ENCODE results near the gene IFFO2. TPM values are rescaled to one million over a fixed set of nuclear protein-coding genes. Genes with fewer than 3 reads are reported as not detected.

The IFFO2 gene
- total and polyA plus RNA-seq, 2 donors (not counting 1 experiment from before 2014, with no cell fraction given): 16.8 to 19.2 TPM

DNA sequence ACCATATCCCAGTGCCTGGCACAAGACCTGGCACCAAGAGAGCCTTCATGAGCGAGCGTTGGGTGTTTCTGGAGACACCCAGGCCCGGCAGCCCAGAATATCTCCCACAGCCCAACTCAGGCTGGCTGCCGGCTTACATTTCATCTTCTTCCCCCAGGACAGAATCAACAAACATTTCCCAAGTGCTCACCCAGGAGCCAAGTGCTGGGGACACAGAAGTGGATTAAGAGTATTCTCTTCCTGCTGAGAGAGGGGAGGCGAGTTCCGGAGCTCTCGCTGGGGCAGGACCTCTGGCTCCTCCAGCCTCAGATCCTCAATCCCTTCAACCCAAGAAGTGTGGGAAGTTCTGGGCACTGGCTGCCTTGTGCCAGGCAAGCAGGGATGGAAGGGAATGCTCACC is 23.6 kb downstream of the IFFO2 start:
- Histone ChIP-seq H3K4me1 (ENCODE audit: control insufficient read depth in 2 of 2, insufficient read depth in 2 of 2, low read length in 2 of 2) (peaks cover 23 to 25% of the 10 kb centered on the region in 2 donors), H2AFZ (ENCODE audit: insufficient read depth, low read depth, low read length, poor library complexity, severe bottlenecking) (no peak overlapping the region), H3K27ac (ENCODE audit: low read length in 2 of 2) (no peak overlapping the region), H3K4me2 (replicated peaks; ENCODE audit: low read depth, low read length, poor library complexity, severe bottlenecking) (no peak overlapping the region), H3K9me3 (ENCODE audit: control extremely low read depth in 1 of 3, control insufficient read depth in 2 of 3, insufficient read depth in 1 of 3, low read length in 2 of 3) (no peaks in the 10 kb centered on the region), H4K20me1 (ENCODE audit: control insufficient read depth, insufficient read depth, low read length, poor library complexity, severe bottlenecking) (peaks cover 62% of the 10 kb centered on the region), H3K27me3 (replicated peaks in 1 of 4; ENCODE audit: control extremely low read depth in 1 of 4, control insufficient read depth in 3 of 4, insufficient read depth in 4 of 4, low read length in 3 of 4) (no peaks in the 10 kb centered on the region), H3K79me2 (ENCODE audit: control insufficient read depth, insufficient read depth, low read length) (peaks cover 84% of the 10 kb centered on the region), H3K4me3 (ENCODE audit: control extremely low read depth in 1 of 5, extremely low read depth in 1 of 5, insufficient read depth in 1 of 5, low read depth in 2 of 5, low read length in 4 of 5) (no peak overlapping the region), H3K9ac (ENCODE audit: low read length) (no peak overlapping the region), H3K36me3 (replicated peaks in 1 of 2; ENCODE audit: control extremely low read depth in 1 of 2, control insufficient read depth in 1 of 2, extremely low read depth in 1 of 2, insufficient read depth in 2 of 2, low read length in 1 of 2) (no peaks in the 10 kb centered on the region)
- Mint-ChIP-seq H3K4me3 (no peak overlapping the region), H3K4me1 (peaks cover 64% of the 10 kb centered on the region), H3K9me3 (ENCODE audit: insufficient read depth) (no peaks in the 10 kb centered on the region), H3K27ac (no peak overlapping the region), H3K27me3 (no peaks in the 10 kb centered on the region)
- POLR2A ChIA-PET: no interaction called here
- TF ChIP-seq, protein P1, sequence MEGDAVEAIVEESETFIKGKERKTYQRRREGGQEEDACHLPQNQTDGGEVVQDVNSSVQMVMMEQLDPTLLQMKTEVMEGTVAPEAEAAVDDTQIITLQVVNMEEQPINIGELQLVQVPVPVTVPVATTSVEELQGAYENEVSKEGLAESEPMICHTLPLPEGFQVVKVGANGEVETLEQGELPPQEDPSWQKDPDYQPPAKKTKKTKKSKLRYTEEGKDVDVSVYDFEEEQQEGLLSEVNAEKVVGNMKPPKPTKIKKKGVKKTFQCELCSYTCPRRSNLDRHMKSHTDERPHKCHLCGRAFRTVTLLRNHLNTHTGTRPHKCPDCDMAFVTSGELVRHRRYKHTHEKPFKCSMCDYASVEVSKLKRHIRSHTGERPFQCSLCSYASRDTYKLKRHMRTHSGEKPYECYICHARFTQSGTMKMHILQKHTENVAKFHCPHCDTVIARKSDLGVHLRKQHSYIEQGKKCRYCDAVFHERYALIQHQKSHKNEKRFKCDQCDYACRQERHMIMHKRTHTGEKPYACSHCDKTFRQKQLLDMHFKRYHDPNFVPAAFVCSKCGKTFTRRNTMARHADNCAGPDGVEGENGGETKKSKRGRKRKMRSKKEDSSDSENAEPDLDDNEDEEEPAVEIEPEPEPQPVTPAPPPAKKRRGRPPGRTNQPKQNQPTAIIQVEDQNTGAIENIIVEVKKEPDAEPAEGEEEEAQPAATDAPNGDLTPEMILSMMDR (IDR thresholded peaks at IDR 0.05): no peak
- no peak for TF ChIP-seq EZH2 (IDR thresholded peaks at IDR 0.05; ENCODE audit: borderline replicate concordance, insufficient read depth, low read depth, low read length, poor library complexity, severe bottlenecking)
- no peak for ATAC-seq (ENCODE audit: low read depth)
- CTCF ChIA-PET: interaction anchor here (9.7 kb wide), 1 partner anchor 20 kb away, joined by 127 read pairs; the partner anchor contains the start of gene IFFO2
- no peak for DNase-seq
- intact Hi-C loops (cut with micrococcal nuclease): no loop called here
- 93% methylated on average over 6 of the region's 7 CpGs for WGBS (ENCODE audit: insufficient coverage)

DNA sequence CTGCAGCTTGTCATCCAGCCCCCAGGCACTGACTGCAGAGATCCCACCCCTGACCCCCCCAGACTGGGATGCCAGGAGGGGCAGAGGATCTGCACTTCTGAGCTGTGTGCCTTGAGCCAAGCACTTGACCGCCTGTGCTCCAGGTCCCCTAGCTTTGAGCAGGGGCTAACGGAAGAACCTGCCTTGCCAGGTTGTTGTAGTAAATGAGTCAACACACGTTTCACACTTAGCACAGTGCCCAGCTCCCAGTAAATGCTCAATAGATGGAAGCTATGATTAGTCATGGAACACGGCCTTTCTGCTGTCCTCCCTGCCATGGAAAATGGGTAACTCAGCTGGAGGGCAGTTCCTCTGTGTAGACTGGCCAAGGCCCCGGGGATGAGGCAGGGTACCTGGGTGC is 24.1 kb downstream of the IFFO2 start:
- Mint-ChIP-seq H3K4me3 (no peak overlapping the region), H3K27ac (peak overlapping the region; percentile 71), H3K4me1 (peaks cover 69% of the 10 kb centered on the region), H3K27me3 (no peaks in the 10 kb centered on the region), H3K9me3 (ENCODE audit: insufficient read depth) (no peaks in the 10 kb centered on the region)
- intact Hi-C loops (cut with micrococcal nuclease): no loop called here
- Histone ChIP-seq H3K27me3 (replicated peaks in 1 of 4; ENCODE audit: control extremely low read depth in 1 of 4, control insufficient read depth in 3 of 4, insufficient read depth in 4 of 4, low read length in 3 of 4) (no peaks in the 10 kb centered on the region), H3K4me2 (replicated peaks; ENCODE audit: low read depth, low read length, poor library complexity, severe bottlenecking) (no peak overlapping the region), H3K4me3 (ENCODE audit: control extremely low read depth in 1 of 5, extremely low read depth in 1 of 5, insufficient read depth in 1 of 5, low read depth in 2 of 5, low read length in 4 of 5) (no peak overlapping the region), H3K36me3 (replicated peaks in 1 of 2; ENCODE audit: control extremely low read depth in 1 of 2, control insufficient read depth in 1 of 2, extremely low read depth in 1 of 2, insufficient read depth in 2 of 2, low read length in 1 of 2) (no peaks in the 10 kb centered on the region), H4K20me1 (ENCODE audit: control insufficient read depth, insufficient read depth, low read length, poor library complexity, severe bottlenecking) (peaks cover 60% of the 10 kb centered on the region), H3K79me2 (ENCODE audit: control insufficient read depth, insufficient read depth, low read length) (peaks cover 80% of the 10 kb centered on the region), H2AFZ (ENCODE audit: insufficient read depth, low read depth, low read length, poor library complexity, severe bottlenecking) (no peak overlapping the region), H3K9me3 (ENCODE audit: control extremely low read depth in 1 of 3, control insufficient read depth in 2 of 3, insufficient read depth in 1 of 3, low read length in 2 of 3) (no peaks in the 10 kb centered on the region), H3K9ac (ENCODE audit: low read length) (no peak overlapping the region), H3K27ac (ENCODE audit: low read length in 2 of 2) (no peak overlapping the region), H3K4me1 (ENCODE audit: control insufficient read depth in 2 of 2, insufficient read depth in 2 of 2, low read length in 2 of 2) (peaks cover 28 to 30% of the 10 kb centered on the region in 2 donors)
- ChIA-PET POLR2A (no interaction called here), CTCF (interaction anchor here (0.8 to 9.7 kb wide), 2 partner anchors 21 to 25 kb away, joined by 3 to 127 read pairs; partner anchors contain the start of gene IFFO2)
- TF ChIP-seq, protein P1 (IDR thresholded peaks at IDR 0.05): no peak
- no peak for TF ChIP-seq EZH2 (IDR thresholded peaks at IDR 0.05; ENCODE audit: borderline replicate concordance, insufficient read depth, low read depth, low read length, poor library complexity, severe bottlenecking)
- DNase-seq (no peak), ATAC-seq (ENCODE audit: low read depth) (no peak)
- WGBS (ENCODE audit: insufficient coverage): 96% methylated on average over 3 of the region's 5 CpGs
